Measurements from ENCODE around the gene PCDHGB1.
"Not testable (repeated sequence)": the region's sequence is repeated elsewhere in the genome, so short reads cannot be mapped to it uniquely, and the experiment has no call there.

PCDHGB1 gene

DNA sequence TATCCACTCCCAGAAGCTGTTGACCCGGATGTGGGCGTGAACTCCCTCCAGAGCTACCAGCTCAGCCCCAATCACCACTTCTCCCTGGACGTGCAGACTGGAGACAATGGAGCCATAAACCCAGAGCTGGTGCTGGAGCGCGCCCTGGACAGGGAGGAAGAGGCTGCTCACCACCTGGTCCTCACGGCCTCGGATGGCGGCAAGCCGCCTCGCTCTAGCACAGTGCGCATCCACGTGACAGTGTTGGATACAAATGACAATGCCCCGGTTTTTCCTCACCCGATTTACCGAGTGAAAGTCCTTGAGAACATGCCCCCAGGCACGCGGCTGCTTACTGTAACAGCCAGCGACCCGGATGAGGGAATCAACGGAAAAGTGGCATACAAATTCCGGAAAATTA, 43.4 kb downstream of the PCDHGB1 start:
- peaks cover 15% of the 10 kb centered on the region for H3K27me3 ChIP-seq (ENCODE audit: control insufficient read depth, insufficient read depth, low read length)
- no peak overlapping the region for H3K4me3 ChIP-seq (ENCODE audit: low read length)
- H3K9ac ChIP-seq (ENCODE audit: low read length): no peak overlapping the region
- no peaks in the 10 kb centered on the region for H3K36me3 ChIP-seq (ENCODE audit: control insufficient read depth, insufficient read depth, low read length)
- H3K4me1 ChIP-seq (ENCODE audit: control insufficient read depth, insufficient read depth, low read length): no peaks in the 10 kb centered on the region
- H3K9me3 ChIP-seq (ENCODE audit: control insufficient read depth, low read length): peaks cover 15% of the 10 kb centered on the region

DNA sequence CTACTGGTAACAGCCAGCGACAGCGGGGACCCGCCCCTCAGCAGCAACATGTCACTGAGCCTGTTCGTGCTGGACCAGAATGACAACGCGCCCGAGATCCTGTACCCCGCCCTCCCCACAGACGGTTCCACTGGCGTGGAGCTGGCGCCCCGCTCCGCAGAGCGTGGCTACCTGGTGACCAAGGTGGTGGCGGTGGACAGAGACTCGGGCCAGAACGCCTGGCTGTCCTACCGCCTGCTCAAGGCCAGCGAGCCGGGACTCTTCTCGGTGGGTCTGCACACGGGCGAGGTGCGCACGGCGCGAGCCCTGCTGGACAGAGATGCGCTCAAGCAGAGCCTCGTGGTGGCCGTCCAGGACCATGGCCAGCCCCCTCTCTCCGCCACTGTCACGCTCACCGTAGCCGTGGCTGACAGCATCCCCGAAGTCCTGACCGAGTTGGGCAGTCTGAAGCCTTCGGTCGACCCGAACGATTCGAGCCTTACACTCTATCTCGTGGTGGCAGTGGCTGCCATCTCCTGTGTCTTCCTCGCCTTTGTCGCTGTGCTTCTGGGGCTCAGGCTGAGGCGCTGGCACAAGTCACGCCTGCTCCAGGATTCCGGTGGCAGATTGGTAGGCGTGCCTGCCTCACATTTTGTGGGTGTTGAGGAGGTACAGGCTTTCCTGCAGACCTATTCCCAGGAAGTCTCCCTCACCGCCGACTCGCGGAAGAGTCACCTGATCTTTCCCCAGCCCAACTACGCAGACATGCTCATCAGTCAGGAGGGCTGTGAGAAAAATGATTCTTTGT, 44.7 kb downstream of the PCDHGB1 start:
- peaks cover 11% of the 10 kb centered on the region for H3K27me3 ChIP-seq (ENCODE audit: control insufficient read depth, insufficient read depth, low read length)
- not testable (repeated sequence) for H3K4me1 ChIP-seq (ENCODE audit: control insufficient read depth, insufficient read depth, low read length); H3K36me3 ChIP-seq (ENCODE audit: control insufficient read depth, insufficient read depth, low read length); H3K4me3 ChIP-seq (ENCODE audit: low read length); H3K9ac ChIP-seq (ENCODE audit: low read length)
- peaks cover 17% of the 10 kb centered on the region for H3K9me3 ChIP-seq (ENCODE audit: control insufficient read depth, low read length)

DNA sequence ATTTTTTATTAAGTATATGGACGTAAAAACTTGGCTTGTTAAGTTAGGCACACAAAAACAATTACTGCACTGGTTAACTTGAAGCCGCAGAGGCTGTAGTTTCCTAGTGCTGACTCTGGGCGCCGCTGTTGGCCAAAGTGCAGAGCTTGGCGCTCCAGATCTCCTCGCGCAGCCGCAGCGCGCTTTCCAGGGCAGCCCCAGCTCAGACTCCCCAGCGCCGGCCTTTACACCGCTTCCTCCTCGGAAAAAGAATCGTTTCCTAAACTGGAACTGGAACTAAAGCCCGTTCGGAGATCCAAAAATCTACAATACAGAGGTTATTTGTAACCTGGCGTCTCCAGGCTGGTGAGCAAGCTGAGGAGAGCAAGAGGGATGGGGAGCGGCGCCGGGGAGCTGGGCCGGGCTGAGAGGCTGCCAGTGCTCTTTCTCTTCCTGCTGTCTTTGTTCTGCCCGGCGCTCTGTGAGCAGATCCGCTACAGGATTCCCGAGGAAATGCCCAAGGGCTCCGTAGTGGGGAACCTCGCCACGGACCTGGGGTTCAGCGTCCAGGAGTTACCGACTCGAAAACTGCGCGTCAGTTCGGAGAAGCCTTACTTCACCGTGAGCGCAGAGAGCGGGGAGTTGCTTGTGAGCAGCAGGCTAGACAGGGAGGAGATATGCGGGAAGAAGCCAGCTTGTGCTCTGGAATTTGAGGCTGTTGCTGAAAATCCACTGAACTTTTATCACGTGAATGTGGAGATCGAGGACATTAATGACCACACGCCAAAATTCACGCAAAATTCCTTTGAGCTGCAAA, 48.1 kb downstream of the PCDHGB1 start, which contains the start of gene PCDHGB5:
TSS of gene PCDHGB5 (plus strand) at position 192 of the 796 bp plus-strand sequence. CDS start at position 373, 181 bp downstream.
- H3K4me1 ChIP-seq (ENCODE audit: control insufficient read depth, insufficient read depth, low read length); H3K36me3 ChIP-seq (ENCODE audit: control insufficient read depth, insufficient read depth, low read length); H3K4me3 ChIP-seq (ENCODE audit: low read length); H3K9ac ChIP-seq (ENCODE audit: low read length): not testable (repeated sequence)
- Histone ChIP-seq H3K9me3 (ENCODE audit: control insufficient read depth, low read length) (peaks cover 28% of the 10 kb centered on the region), H3K27me3 (ENCODE audit: control insufficient read depth, insufficient read depth, low read length) (peaks cover 19% of the 10 kb centered on the region)

DNA sequence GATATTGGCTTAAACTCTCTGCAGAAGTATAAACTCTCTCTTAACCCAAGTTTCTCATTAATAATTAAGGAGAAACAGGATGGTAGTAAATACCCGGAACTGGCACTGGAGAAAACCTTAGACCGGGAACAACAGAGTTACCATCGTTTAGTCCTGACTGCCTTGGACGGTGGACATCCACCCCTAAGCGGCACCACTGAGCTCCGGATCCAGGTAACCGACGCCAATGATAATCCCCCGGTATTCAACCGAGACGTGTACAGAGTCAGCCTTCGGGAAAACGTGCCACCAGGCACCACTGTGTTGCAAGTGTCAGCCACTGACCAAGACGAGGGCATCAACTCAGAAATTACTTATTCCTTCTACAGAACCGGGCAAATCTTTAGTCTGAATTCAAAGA, 48.7 kb downstream of the PCDHGB1 start:
- Histone ChIP-seq H3K27me3 (ENCODE audit: control insufficient read depth, insufficient read depth, low read length) (peaks cover 25% of the 10 kb centered on the region), H3K9ac (ENCODE audit: low read length) (no peak overlapping the region), H3K36me3 (ENCODE audit: control insufficient read depth, insufficient read depth, low read length) (no peaks in the 10 kb centered on the region), H3K4me3 (ENCODE audit: low read length) (no peak overlapping the region), H3K4me1 (ENCODE audit: control insufficient read depth, insufficient read depth, low read length) (no peaks in the 10 kb centered on the region), H3K9me3 (ENCODE audit: control insufficient read depth, low read length) (peaks cover 31% of the 10 kb centered on the region)

DNA sequence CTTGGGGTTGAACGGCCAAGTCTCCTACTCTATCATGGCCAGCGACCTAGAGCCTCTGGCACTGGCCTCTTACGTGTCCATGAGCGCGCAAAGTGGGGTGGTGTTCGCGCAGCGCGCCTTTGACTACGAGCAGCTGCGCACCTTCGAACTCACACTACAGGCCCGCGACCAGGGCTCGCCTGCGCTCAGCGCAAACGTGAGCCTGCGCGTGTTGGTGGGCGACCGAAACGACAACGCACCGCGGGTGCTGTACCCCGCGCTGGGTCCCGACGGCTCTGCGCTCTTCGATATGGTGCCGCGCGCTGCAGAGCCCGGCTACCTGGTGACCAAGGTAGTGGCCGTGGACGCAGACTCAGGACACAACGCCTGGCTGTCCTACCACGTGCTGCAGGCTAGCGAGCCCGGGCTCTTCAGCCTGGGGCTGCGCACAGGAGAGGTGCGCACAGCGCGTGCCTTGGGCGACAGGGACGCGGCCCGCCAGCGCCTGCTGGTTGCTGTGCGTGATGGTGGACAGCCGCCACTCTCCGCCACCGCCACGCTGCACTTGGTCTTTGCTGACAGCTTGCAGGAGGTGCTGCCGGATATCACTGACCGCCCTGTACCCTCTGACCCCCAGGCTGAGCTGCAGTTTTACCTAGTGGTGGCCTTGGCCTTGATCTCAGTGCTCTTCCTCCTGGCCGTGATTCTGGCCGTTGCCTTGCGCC, 49.8 kb downstream of the PCDHGB1 start:
- H3K9ac ChIP-seq (ENCODE audit: low read length): no peak overlapping the region
- no peaks in the 10 kb centered on the region for H3K36me3 ChIP-seq (ENCODE audit: control insufficient read depth, insufficient read depth, low read length)
- peaks cover 30% of the 10 kb centered on the region for H3K27me3 ChIP-seq (ENCODE audit: control insufficient read depth, insufficient read depth, low read length)
- H3K4me3 ChIP-seq (ENCODE audit: low read length): no peak overlapping the region
- H3K4me1 ChIP-seq (ENCODE audit: control insufficient read depth, insufficient read depth, low read length): no peaks in the 10 kb centered on the region
- H3K9me3 ChIP-seq (ENCODE audit: control insufficient read depth, low read length): peaks cover 39% of the 10 kb centered on the region

Data from mucosa of stomach (tissue), 1 donor.